Prostate gland (tissue), 2 donors: Measurements from ENCODE around the gene FMN1. TPM values are rescaled to one million over a fixed set of nuclear protein-coding genes. Genes with fewer than 3 reads are reported as not detected.

Experiments used
- DNase-seq: peaks from one replicate; pipeline ENCODE4 v3.0.0-alpha.2; 2019; ENCODE audit warnings: low spot score
- H3K27ac ChIP-seq, 2 donors: fragments of 200-600 bp; sonication (generic); 2 replicates each; pipeline ENCODE4 v1.5.1; 2017 to 2019
- H3K27me3 ChIP-seq: fragments of 200-600 bp; sonication (generic); replicated peaks from 2 replicates; pipeline ENCODE4 v1.5.1; 2019; ENCODE audit not compliant: insufficient read depth
- H3K36me3 ChIP-seq, 2 donors: fragments of 200-600 bp; sonication (generic); 1 replicate in 1 of 2; 2 replicates in 1 of 2; pipeline versions ENCODE4 v1.5.1 to v1.8.1; 2017 to 2019
- H3K4me1 ChIP-seq: fragments of 200-600 bp; sonication (generic); replicated peaks from 2 replicates; pipeline ENCODE4 v1.5.1; 2019
- H3K4me3 ChIP-seq, 2 donors: fragments of 200-600 bp; sonication (generic); 2 replicates each; pipeline ENCODE4 v1.5.1; 2017 to 2019
- H3K9me3 ChIP-seq: fragments of 200-600 bp; sonication (generic); 2 replicates; pipeline ENCODE4 v1.5.1; 2017
- CTCF ChIP-seq, 4 experiments: fragments of 200-600 bp in 2 of 4; fragments of 450-650 bp in 2 of 4; sonication (generic) in 2 of 4; IDR thresholded peaks; 1 replicate in 3 of 4; 2 replicates in 1 of 4; pipeline ENCODE4 v1.5.1; 2016 to 2019; ENCODE audit warnings: antibody characterized with exemption in 4 of 4, mild to moderate bottlenecking in 2 of 4, moderate library complexity in 2 of 4
- POLR2A ChIP-seq: fragments of 450-650 bp; IDR thresholded peaks from one replicate; pipeline ENCODE4 v1.6.1; 2016; ENCODE audit warnings: antibody characterized with exemption, mild to moderate bottlenecking
- POLR2AphosphoS5 ChIP-seq: sonication (generic); formaldehyde crosslinking; IDR thresholded peaks from one replicate; pipeline ENCODE4 v1.6.1; 2017; ENCODE audit warnings: antibody characterized with exemption
- WGBS: methylation state at CpG from one replicate; pipeline ENCODE4 v1.1.5; 2018; 5-methylcytosine and 5-hydroxymethylcytosine counted together
- intact Hi-C: fragments of 100-400 bp; cut with DNase I; formaldehyde crosslinking; loops from one replicate; pipeline ENCODE4 v1.14.2; 2022
- total RNA-seq, 2 donors: library from RNA; depleted of rRNA; stranded (reverse); fragments of >200 nt; gene quantifications; one replicate each; pipeline ENCODE4 v1.1.0, GENCODE V29; 2016

Gene FMN1
- total RNA-seq, 2 donors from 2014 or later: 7.1 to 32.5 TPM

GRCh38 chr15:32784581-32784980 lies 409.9 kb downstream of the FMN1 start:
- Histone ChIP-seq H3K4me1 (no peaks in the 10 kb centered on the region), H3K9me3 (no peaks in the 10 kb centered on the region), H3K27ac (no peak overlapping the region), H3K27me3 (no peaks in the 10 kb centered on the region), H3K4me3 (no peak overlapping the region), H3K36me3 (no peaks in the 10 kb centered on the region)
- TF ChIP-seq POLR2AphosphoS5: no peak
- TF ChIP-seq CTCF (IDR thresholded peaks at IDR 0.05): no peak
- TF ChIP-seq POLR2A: no peak
- DNase-seq: no peak
- intact Hi-C loops: no loop called here

GRCh38 chr15:32781781-32782180 lies 412.7 kb downstream of the FMN1 start:
- no peak overlapping the region for H3K4me3 ChIP-seq
- 66% methylated on average over 3 of the region's 3 CpGs for whole genome bisulfite sequencing
- DNase-seq: no peak
- H3K27me3 ChIP-seq: no peaks in the 10 kb centered on the region
- no peak for TF ChIP-seq POLR2A
- TF ChIP-seq CTCF (IDR thresholded peaks at IDR 0.05): no peak
- H3K27ac ChIP-seq: no peak overlapping the region
- no peaks in the 10 kb centered on the region for H3K9me3 ChIP-seq
- H3K4me1 ChIP-seq: no peaks in the 10 kb centered on the region
- no peaks in the 10 kb centered on the region for H3K36me3 ChIP-seq
- intact Hi-C loops: no loop called here

- H3K4me1 ChIP-seq: no peaks in the 10 kb centered on the region
- 94% methylated on average over 4 of the region's 4 CpGs for WGBS
- H3K9me3 ChIP-seq: no peaks in the 10 kb centered on the region
- DNase-seq: no peak
- no peaks in the 10 kb centered on the region for H3K36me3 ChIP-seq
- no peaks in the 10 kb centered on the region for H3K27me3 ChIP-seq
- intact Hi-C loops: no loop called here
- H3K4me3 ChIP-seq: no peak overlapping the region
- TF ChIP-seq POLR2A: no peak
- no peak for TF ChIP-seq POLR2AphosphoS5
- TF ChIP-seq CTCF (IDR thresholded peaks at IDR 0.05): no peak
- H3K27ac ChIP-seq: no peak overlapping the region
These were observed 415.9 kb downstream of the FMN1 start for GRCh38 chr15:32778391-32779176.

GRCh38 chr15:32775103-32775502 lies 419.4 kb downstream of the FMN1 start:
- TF ChIP-seq POLR2A: no peak
- no peak for TF ChIP-seq POLR2AphosphoS5
- no peak for TF ChIP-seq CTCF (IDR thresholded peaks at IDR 0.05)
- Histone ChIP-seq H3K9me3 (no peaks in the 10 kb centered on the region), H3K27me3 (no peaks in the 10 kb centered on the region), H3K4me1 (no peaks in the 10 kb centered on the region), H3K36me3 (no peaks in the 10 kb centered on the region), H3K4me3 (no peak overlapping the region), H3K27ac (no peak overlapping the region)
- WGBS: 64% methylated on average over 3 of the region's 3 CpGs
- intact Hi-C loops: no loop called here
- no peak for DNase-seq

GRCh38 chr15:32774022-32774421 lies 420.5 kb downstream of the FMN1 start:
- H3K27me3 ChIP-seq: no peaks in the 10 kb centered on the region
- no peaks in the 10 kb centered on the region for H3K4me1 ChIP-seq
- no peaks in the 10 kb centered on the region for H3K36me3 ChIP-seq
- H3K9me3 ChIP-seq: no peaks in the 10 kb centered on the region
- TF ChIP-seq POLR2AphosphoS5: no peak
- TF ChIP-seq POLR2A: no peak
- no peak for TF ChIP-seq CTCF (IDR thresholded peaks at IDR 0.05)
- no peak overlapping the region for H3K27ac ChIP-seq
- 88% methylated on average over 4 of the region's 4 CpGs for WGBS
- intact Hi-C loops: no loop called here
- H3K4me3 ChIP-seq: no peak overlapping the region
- no peak for DNase-seq
